ENCODE results near the gene CYP8B1. TPM values are rescaled to one million over a fixed set of nuclear protein-coding genes. Genes with fewer than 3 reads are reported as not detected.

CYP8B1 gene
- total RNA-seq, 4 donors from 2014 or later: 0.19 to 0.36 TPM; not detected in 2

GRCh38 chr3:42876940-42877720 is 1.5 kb upstream of the CYP8B1 start:
- TF ChIP-seq CTCF (IDR thresholded peaks at IDR 0.05): no peak
- ATAC-seq (ENCODE audit: low FRiP score) (no peak), DNase-seq (ENCODE audit: low spot score) (no peak)

- ATAC-seq (ENCODE audit: low FRiP score): no peak
- TF ChIP-seq CTCF (IDR thresholded peaks at IDR 0.05): no peak
- no peak for DNase-seq (ENCODE audit: low spot score)
Observed at GRCh38 chr3:42876401-42876800, 722 bp upstream of the CYP8B1 start.

GRCh38 chr3:42874749-42875148 is 930 bp downstream of the CYP8B1 start:
- DNase-seq (ENCODE audit: low spot score) (no peak), ATAC-seq (ENCODE audit: low FRiP score) (no peak)
- no peak for TF ChIP-seq CTCF (IDR thresholded peaks at IDR 0.05)

- no peak for DNase-seq (ENCODE audit: low spot score)
- no peak for TF ChIP-seq CTCF (IDR thresholded peaks at IDR 0.05)
- ATAC-seq (ENCODE audit: low FRiP score): no peak
Observed at GRCh38 chr3:42873221-42873982, 2.3 kb downstream of the CYP8B1 start.

- ATAC-seq (ENCODE audit: low FRiP score): peak; percentile 88
- DNase-seq (ENCODE audit: low spot score): no peak
- no peak for TF ChIP-seq CTCF (IDR thresholded peaks at IDR 0.05)
Observed at GRCh38 chr3:42872718-42873117, 3.0 kb downstream of the CYP8B1 start.

- ATAC-seq (ENCODE audit: low FRiP score) (no peak), DNase-seq (ENCODE audit: low spot score) (no peak)
- no peak for TF ChIP-seq CTCF (IDR thresholded peaks at IDR 0.05)
Observed at GRCh38 chr3:42871592-42872196, 4.0 kb downstream of the CYP8B1 start.

Measured in omental fat pad (tissue), 4 donors.